Natural killer cell (primary cell): Measurements from ENCODE around the gene FUOM. TPM values are rescaled to one million over a fixed set of nuclear protein-coding genes. Genes with fewer than 3 reads are reported as not detected.

Experiments
- ATAC-seq, 3 donors: fragments of 150-1000 bp in 2 of 3; fragments of 200-7000 bp in 1 of 3; cut with Tn5 transposase; 1 replicate in 1 of 3; 2 replicates in 2 of 3; pipeline ENCODE4 v1.10.0; 2021; ENCODE audit warnings: mild to moderate bottlenecking in 2 of 3, moderate library complexity in 2 of 3
- DNase-seq, 2 donors: peaks; one replicate each; pipeline versions ENCODE4 v3.0.0 to v3.0.0-alpha.2; 2013 to 2021; ENCODE audit warnings: mixed read lengths in 1 of 2
- H3K27ac ChIP-seq: one replicate; pipeline ENCODE4 v1.5.1; 2013; ENCODE audit warnings: mild to moderate bottlenecking, low read length
- H3K27me3 ChIP-seq: one replicate; pipeline ENCODE4 v1.6.1; 2013; ENCODE audit warnings: low read length; ENCODE audit not compliant: control insufficient read depth, insufficient read depth
- H3K36me3 ChIP-seq: one replicate; pipeline ENCODE4 v1.6.1; 2013; ENCODE audit warnings: low read length; ENCODE audit not compliant: control insufficient read depth, insufficient read depth
- H3K4me1 ChIP-seq: one replicate; pipeline ENCODE4 v1.6.1; 2013; ENCODE audit warnings: low read length; ENCODE audit not compliant: control insufficient read depth, insufficient read depth
- H3K4me3 ChIP-seq: one replicate; pipeline ENCODE4 v1.5.1; 2013; ENCODE audit warnings: low read length
- H3K9me3 ChIP-seq: one replicate; pipeline ENCODE4 v1.6.1; 2013; ENCODE audit warnings: low read length; ENCODE audit not compliant: control insufficient read depth, insufficient read depth
- H3K27ac Mint-ChIP-seq, 2 donors: one replicate each; pipeline ENCODE4 v1.8.0; 2022; ENCODE audit warnings: mild to moderate bottlenecking in 2 of 2, mixed read lengths in 2 of 2, moderate library complexity in 1 of 2
- H3K27me3 Mint-ChIP-seq, 2 donors: one replicate each; pipeline ENCODE4 v1.8.0; 2022; ENCODE audit warnings: low read depth in 2 of 2, mixed read lengths in 2 of 2
- H3K36me3 Mint-ChIP-seq: one replicate; pipeline ENCODE4 v1.8.0; 2022; ENCODE audit warnings: mixed read lengths
- H3K4me1 Mint-ChIP-seq, 2 donors: one replicate each; pipeline ENCODE4 v1.8.0; 2022; ENCODE audit warnings: mixed read lengths in 2 of 2
- H3K4me3 Mint-ChIP-seq: one replicate; pipeline ENCODE4 v1.8.0; 2022; ENCODE audit warnings: mild to moderate bottlenecking, moderate library complexity, mixed read lengths
- H3K9me3 Mint-ChIP-seq, 2 donors: one replicate each; pipeline ENCODE4 v1.8.0; 2022; ENCODE audit warnings: mixed read lengths in 2 of 2
- WGBS: methylation state at CpG from one replicate; pipeline ENCODE4 v1.1.7; 2013; ENCODE audit warnings: missing lambda C conversion rate; ENCODE audit not compliant: insufficient coverage; 5-methylcytosine and 5-hydroxymethylcytosine counted together
- intact Hi-C: fragments of 100-400 bp; cut with micrococcal nuclease; formaldehyde crosslinking; loops from one replicate; pipeline ENCODE4 v1.14.2; 2022
- total RNA-seq, 4 donors: library from RNA; stranded (reverse); fragments of 120-200 nt in 1 of 4; gene quantifications; one replicate each; pipeline versions ENCODE4 v1.2.3 to v1.2.4, GENCODE V29; 2013 to 2022
- TF ChIP-seq, protein P1 (sequence below): fragments of 200-600 bp; IDR thresholded peaks from one replicate; pipeline ENCODE4 v1.8.0; 2022; ENCODE audit warnings: antibody characterized with exemption

FUOM gene
- total RNA-seq, 3 donors from 2014 or later (not counting 1 experiment from before 2014, with no cell fraction given), result 7.6 to 9.5 (median 7.9) TPM

DNA sequence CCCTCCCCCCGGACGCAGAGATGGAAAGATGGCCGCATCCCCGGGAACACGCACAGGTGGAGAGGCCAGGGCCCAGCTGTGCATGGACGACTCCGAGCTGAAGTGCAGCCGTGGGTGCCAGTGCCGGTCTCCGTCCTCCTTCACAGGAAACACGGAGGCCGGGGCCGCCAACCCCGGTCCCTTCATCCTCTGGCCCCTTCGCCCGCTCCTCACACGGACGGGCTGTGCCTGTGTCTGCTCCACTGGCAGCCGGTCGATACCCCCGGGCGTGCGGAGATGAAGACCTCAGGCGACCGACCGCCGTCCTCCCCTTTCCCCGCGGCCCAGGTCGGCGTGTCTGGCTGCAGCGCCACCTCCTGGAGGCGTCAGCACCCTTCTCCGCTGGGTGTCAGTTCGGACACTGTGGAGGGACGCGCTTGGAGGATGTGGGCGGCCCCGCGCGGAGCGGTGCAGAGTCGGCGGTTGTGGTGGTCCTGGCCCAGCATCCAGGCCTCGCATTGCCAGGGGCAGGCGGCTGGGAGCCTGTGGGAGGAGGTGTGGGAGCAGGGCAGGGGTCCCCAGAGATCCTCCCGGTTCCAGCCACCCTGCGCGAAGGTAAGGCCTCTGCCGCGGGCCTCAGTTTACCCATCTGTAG lies 39.2 kb downstream of the FUOM start:
- Mint-ChIP-seq H3K36me3 (no peaks in the 10 kb centered on the region), H3K4me3 (peak overlapping the region; percentile 63), H3K27ac (peak overlapping the region in 1 of 2 donors; percentile 55), H3K4me1 (peaks cover 7 to 18% of the 10 kb centered on the region in 2 donors), H3K27me3 (peaks cover 0 to 13% of the 10 kb centered on the region in 2 donors), H3K9me3 (no peaks in the 10 kb centered on the region)
- TF ChIP-seq, protein P1, sequence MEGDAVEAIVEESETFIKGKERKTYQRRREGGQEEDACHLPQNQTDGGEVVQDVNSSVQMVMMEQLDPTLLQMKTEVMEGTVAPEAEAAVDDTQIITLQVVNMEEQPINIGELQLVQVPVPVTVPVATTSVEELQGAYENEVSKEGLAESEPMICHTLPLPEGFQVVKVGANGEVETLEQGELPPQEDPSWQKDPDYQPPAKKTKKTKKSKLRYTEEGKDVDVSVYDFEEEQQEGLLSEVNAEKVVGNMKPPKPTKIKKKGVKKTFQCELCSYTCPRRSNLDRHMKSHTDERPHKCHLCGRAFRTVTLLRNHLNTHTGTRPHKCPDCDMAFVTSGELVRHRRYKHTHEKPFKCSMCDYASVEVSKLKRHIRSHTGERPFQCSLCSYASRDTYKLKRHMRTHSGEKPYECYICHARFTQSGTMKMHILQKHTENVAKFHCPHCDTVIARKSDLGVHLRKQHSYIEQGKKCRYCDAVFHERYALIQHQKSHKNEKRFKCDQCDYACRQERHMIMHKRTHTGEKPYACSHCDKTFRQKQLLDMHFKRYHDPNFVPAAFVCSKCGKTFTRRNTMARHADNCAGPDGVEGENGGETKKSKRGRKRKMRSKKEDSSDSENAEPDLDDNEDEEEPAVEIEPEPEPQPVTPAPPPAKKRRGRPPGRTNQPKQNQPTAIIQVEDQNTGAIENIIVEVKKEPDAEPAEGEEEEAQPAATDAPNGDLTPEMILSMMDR, result peak; percentile 85
- H3K4me3 ChIP-seq, result peak overlapping the region; percentile 23
- H3K4me1 ChIP-seq, result peaks cover 14% of the 10 kb centered on the region
- intact Hi-C loops, result no loop called here
- no peaks in the 10 kb centered on the region for H3K27me3 ChIP-seq
- H3K27ac ChIP-seq, result no peak overlapping the region
- DNase-seq (peak; percentile 70 to 83), ATAC-seq (peak; percentile 92 to 97 (median 97))
- H3K9me3 ChIP-seq, result peaks cover 3% of the 10 kb centered on the region
- H3K36me3 ChIP-seq, result no peaks in the 10 kb centered on the region
- 9% methylated on average over 50 of the region's 51 CpGs for WGBS

DNA sequence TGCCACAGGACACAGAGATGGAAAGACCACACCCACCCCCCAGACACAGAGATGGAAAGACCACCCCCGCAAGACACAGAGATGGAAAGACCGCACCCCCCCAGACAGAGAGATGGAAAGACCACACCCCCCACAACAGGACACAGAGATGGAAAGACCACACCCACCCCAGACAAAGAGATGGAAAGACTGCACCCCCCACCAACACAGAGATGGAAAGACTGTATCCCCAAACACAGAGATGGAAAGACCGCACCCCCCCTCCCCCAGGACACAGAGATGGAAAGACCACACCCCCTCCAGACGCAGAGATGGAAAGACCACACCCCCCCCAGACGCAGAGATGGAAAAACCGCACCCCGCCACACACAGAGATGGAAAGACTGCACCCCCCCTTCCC lies 41.1 kb downstream of the FUOM start:
- Mint-ChIP-seq H3K9me3 (no peaks in the 10 kb centered on the region), H3K27me3 (peaks cover 0 to 11% of the 10 kb centered on the region in 2 donors), H3K36me3 (no peaks in the 10 kb centered on the region), H3K27ac (no peak overlapping the region), H3K4me3 (no peak overlapping the region), H3K4me1 (peaks cover 7 to 18% of the 10 kb centered on the region in 2 donors)
- H3K27me3 ChIP-seq, result no peaks in the 10 kb centered on the region
- TF ChIP-seq, protein P1, result no peak
- no peak overlapping the region for H3K27ac ChIP-seq
- ATAC-seq (no peak), DNase-seq (no peak)
- peaks cover 14% of the 10 kb centered on the region for H3K4me1 ChIP-seq
- intact Hi-C loops, result no loop called here
- 100% methylated on average over 1 of the region's 7 CpGs for WGBS
- H3K4me3 ChIP-seq, result no peak overlapping the region
- H3K36me3 ChIP-seq, result peaks cover 11% of the 10 kb centered on the region
- peaks cover 3% of the 10 kb centered on the region for H3K9me3 ChIP-seq

DNA sequence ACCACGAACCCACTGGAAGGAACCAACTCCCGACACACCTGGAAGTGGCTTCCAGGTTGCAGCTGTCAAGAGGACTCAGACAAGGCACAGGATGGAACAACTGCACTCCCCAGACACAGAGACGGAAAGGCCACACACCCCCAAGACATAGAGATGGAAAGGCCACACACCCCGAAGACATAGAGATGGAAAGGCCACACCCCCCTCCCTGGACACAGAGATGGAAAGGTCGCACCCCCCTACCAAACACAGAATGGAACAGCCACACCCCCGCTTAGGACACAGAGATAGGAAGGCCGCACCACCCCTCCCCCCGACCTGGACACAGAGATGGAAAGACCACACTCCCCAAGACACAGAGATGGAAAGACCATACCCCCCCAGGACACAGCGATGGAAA lies 41.6 kb downstream of the FUOM start:
- Mint-ChIP-seq H3K4me1 (peaks cover 7 to 18% of the 10 kb centered on the region in 2 donors), H3K36me3 (no peaks in the 10 kb centered on the region), H3K27me3 (peaks cover 0 to 11% of the 10 kb centered on the region in 2 donors), H3K27ac (no peak overlapping the region), H3K4me3 (no peak overlapping the region), H3K9me3 (no peaks in the 10 kb centered on the region)
- Histone ChIP-seq H3K27ac (no peak overlapping the region), H3K9me3 (peaks cover 3% of the 10 kb centered on the region), H3K4me3 (no peak overlapping the region), H3K4me1 (peaks cover 14% of the 10 kb centered on the region), H3K36me3 (peaks cover 14% of the 10 kb centered on the region), H3K27me3 (no peaks in the 10 kb centered on the region)
- intact Hi-C loops, result no loop called here
- ATAC-seq (no peak), DNase-seq (no peak)
- TF ChIP-seq, protein P1, result no peak
- WGBS, result 81% methylated on average over 4 of the region's 9 CpGs

DNA sequence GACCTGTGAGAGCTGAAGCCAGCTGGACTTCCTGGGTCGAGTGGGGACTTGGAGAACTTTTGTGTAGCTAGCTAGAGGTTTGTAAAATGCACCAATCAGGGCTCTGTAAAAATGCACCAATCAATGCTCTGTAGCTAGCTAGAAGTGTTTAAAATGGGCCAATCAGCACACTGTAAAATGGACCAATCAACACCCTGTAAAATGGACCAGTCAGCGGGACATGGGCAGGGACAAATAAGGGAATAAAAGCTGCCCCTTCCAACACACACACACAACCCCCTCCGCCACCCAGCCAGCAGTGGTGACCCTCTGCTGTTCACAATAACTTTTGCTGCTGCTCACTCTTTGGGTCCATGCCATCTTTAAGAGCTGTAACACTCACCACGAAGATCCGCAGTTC lies 42.0 kb downstream of the FUOM start:
- WGBS, result 76% methylated on average over 5 of the region's 5 CpGs
- TF ChIP-seq, protein P1, result no peak
- no peak overlapping the region for H3K27ac Mint-ChIP-seq

More for the DNA sequence above, 42.0 kb downstream of the FUOM start:
- H3K4me3 Mint-ChIP-seq, result no peak overlapping the region
- H3K9me3 Mint-ChIP-seq, result no peaks in the 10 kb centered on the region
- peaks cover 2% of the 10 kb centered on the region for H3K9me3 ChIP-seq
- H3K36me3 ChIP-seq, result peaks cover 17% of the 10 kb centered on the region
- ATAC-seq (no peak), DNase-seq (no peak)
- peaks cover 7 to 18% of the 10 kb centered on the region in 2 donors for H3K4me1 Mint-ChIP-seq
- peaks cover 0 to 11% of the 10 kb centered on the region in 2 donors for H3K27me3 Mint-ChIP-seq
- intact Hi-C loops, result no loop called here
- H3K36me3 Mint-ChIP-seq, result no peaks in the 10 kb centered on the region
- no peak overlapping the region for H3K27ac ChIP-seq
- H3K27me3 ChIP-seq, result no peaks in the 10 kb centered on the region
- peaks cover 14% of the 10 kb centered on the region for H3K4me1 ChIP-seq
- no peak overlapping the region for H3K4me3 ChIP-seq
